AG04450 (cell line): ENCODE data around the gene PALLD. TPM values are rescaled to one million over a fixed set of nuclear protein-coding genes. Genes with fewer than 3 reads are reported as not detected.

Experiments
- CTCF ChIA-PET: fragments of 300-600, 350-600 bp; formaldehyde crosslinking; extraction: SDS; loops from one replicate; lab custom pipeline; 2022; ENCODE audit warnings: antibody characterized with exemption, inconsistent platforms; lab: Charles Lee
- POLR2A ChIA-PET: fragments of 350-600 bp; formaldehyde crosslinking; extraction: SDS; loops from one replicate; lab custom pipeline; 2021; ENCODE audit warnings: antibody characterized with exemption, inconsistent platforms; lab: Yijun Ruan, JAX
- DNase-seq: peaks from one replicate; pipeline ENCODE4 v3.0.0-alpha.2; 2011; ENCODE audit warnings: low read depth, low spot score
- H3K27ac ChIP-seq: one replicate; pipeline ENCODE4 v1.5.1; 2012; ENCODE audit warnings: low read depth, low read length, control low read depth
- H3K27me3 ChIP-seq: one replicate; pipeline ENCODE4 v1.6.0; 2012; ENCODE audit warnings: low read length; ENCODE audit not compliant: control insufficient read depth, insufficient read depth
- H3K4me3 ChIP-seq: 2 replicates; pipeline ENCODE4 v1.5.1; 2011; ENCODE audit warnings: mild to moderate bottlenecking, low read depth, low read length, control low read depth
- H3K9me3 ChIP-seq: 2 replicates; pipeline ENCODE4 v1.5.1; 2012; ENCODE audit warnings: low read length; ENCODE audit not compliant: control insufficient read depth, insufficient read depth
- polyA plus RNA-seq: library from polyadenylated mRNA; depleted of rRNA; stranded (reverse); fragments of >200 nt; gene quantifications from 2 replicates; pipeline ENCODE4 v1.2.3, GENCODE V29; 2011
- TF ChIP-seq, protein P1 (sequence below): IDR thresholded peaks from 2 replicates; pipeline ENCODE4 v1.5.1; 2011; ENCODE audit warnings: low read depth, low read length, control low read depth, inconsistent platforms

The PALLD gene
- polyA plus RNA-seq, 1 experiment, result 159 TPM

GRCh38 chr4:168643796-168644159 is 146.9 kb downstream of the PALLD start:
- ChIA-PET POLR2A (interaction anchor here (0.7 kb wide), 1 partner anchor 10 kb away, joined by 9 read pairs; no protein-coding TSS in a partner anchor), CTCF (interaction anchor here (0.6 to 1.0 kb wide), 2 partner anchors 30 to 58 kb away, joined by 4 read pairs; no protein-coding TSS in a partner anchor)
- Histone ChIP-seq H3K27ac (no peak overlapping the region), H3K27me3 (no peaks in the 10 kb centered on the region), H3K9me3 (no peaks in the 10 kb centered on the region), H3K4me3 (no peak overlapping the region)
- DNase-seq, result no peak
- TF ChIP-seq, protein P1, sequence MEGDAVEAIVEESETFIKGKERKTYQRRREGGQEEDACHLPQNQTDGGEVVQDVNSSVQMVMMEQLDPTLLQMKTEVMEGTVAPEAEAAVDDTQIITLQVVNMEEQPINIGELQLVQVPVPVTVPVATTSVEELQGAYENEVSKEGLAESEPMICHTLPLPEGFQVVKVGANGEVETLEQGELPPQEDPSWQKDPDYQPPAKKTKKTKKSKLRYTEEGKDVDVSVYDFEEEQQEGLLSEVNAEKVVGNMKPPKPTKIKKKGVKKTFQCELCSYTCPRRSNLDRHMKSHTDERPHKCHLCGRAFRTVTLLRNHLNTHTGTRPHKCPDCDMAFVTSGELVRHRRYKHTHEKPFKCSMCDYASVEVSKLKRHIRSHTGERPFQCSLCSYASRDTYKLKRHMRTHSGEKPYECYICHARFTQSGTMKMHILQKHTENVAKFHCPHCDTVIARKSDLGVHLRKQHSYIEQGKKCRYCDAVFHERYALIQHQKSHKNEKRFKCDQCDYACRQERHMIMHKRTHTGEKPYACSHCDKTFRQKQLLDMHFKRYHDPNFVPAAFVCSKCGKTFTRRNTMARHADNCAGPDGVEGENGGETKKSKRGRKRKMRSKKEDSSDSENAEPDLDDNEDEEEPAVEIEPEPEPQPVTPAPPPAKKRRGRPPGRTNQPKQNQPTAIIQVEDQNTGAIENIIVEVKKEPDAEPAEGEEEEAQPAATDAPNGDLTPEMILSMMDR, result no peak

DNA sequence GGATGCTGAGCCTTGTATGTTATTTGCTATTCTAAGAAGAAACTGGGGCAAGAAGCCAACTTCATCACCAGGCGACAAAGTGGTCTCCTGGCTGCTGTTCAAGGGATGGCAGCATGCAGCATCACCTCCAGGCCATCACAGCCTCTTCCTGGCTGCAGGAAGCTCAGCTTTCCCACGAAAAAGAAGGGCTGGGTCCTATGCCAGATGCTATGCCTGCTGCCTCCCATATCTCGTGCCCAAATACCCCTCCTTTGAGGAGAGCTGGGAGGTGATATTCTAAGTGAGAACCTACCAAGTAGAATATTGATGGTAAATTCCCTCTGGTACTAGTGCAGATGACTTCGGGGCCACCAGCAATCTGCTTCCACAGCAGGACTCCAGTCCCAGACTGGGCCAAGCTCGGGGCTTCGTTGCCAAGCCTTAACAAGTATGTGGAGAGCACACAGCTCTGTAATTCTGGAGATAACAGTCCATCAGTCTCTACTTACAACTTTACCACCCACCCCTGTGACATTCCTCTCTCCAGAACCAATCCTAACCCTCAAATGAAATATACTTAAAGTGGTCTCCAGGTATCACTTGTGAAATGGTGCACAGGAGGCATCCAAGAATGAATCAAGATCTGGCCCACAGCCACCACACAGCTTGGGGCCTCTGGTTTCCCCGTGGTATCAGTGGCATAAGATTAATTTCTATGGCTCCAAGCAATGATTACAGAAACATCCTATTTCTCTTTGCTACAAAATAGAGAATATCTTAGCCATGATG is 149.3 kb downstream of the PALLD start:
- TF ChIP-seq, protein P1, result no peak
- ChIA-PET CTCF (no interaction called here), POLR2A (interaction anchor here (0.6 kb wide), 1 partner anchor 364 kb away, joined by 4 read pairs; the partner anchor contains the start of gene CBR4)
- no peaks in the 10 kb centered on the region for H3K9me3 ChIP-seq
- H3K27me3 ChIP-seq, result no peaks in the 10 kb centered on the region
- DNase-seq, result no peak
- no peak overlapping the region for H3K4me3 ChIP-seq
- no peak overlapping the region for H3K27ac ChIP-seq

GRCh38 chr4:168647646-168648375 is 151.0 kb downstream of the PALLD start:
- no peak overlapping the region for H3K27ac ChIP-seq
- no peaks in the 10 kb centered on the region for H3K27me3 ChIP-seq
- TF ChIP-seq, protein P1, result no peak
- ChIA-PET POLR2A (interaction anchor here (0.6 to 0.7 kb wide), 2 partner anchors 29 to 184 kb away, joined by 3 to 4 read pairs; no protein-coding TSS in a partner anchor), CTCF (interaction anchor here (0.6 to 1.6 kb wide), 5 partner anchors 12 to 273 kb away, joined by 3 to 8 read pairs (median 4); no protein-coding TSS in a partner anchor)
- no peak overlapping the region for H3K4me3 ChIP-seq
- DNase-seq, result no peak
- no peaks in the 10 kb centered on the region for H3K9me3 ChIP-seq

DNA sequence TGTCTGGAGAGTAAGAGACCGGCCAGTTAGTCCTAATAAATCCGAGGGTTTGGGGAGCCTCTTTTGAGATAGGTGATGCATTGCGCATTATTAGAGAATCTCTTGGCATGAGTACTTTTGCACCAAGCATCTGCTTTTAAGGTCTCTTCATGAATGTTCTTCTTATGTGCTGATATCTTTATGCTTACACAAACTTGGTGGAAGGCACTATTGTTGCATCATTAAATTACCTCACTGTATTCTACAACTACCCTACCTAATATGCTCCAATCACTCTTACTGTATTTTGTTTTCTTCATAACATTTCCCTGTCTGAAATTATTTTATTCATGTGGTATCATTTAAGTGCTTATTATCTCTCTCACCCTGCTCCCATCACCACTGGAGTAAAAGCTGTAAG is 151.6 kb downstream of the PALLD start:
- no peak for DNase-seq
- ChIA-PET CTCF (interaction anchor here (0.6 to 1.6 kb wide), 4 partner anchors 13 to 362 kb away, joined by 3 to 8 read pairs (median 4); partner anchors contain the start of gene CBR4), POLR2A (no interaction called here)
- no peaks in the 10 kb centered on the region for H3K9me3 ChIP-seq
- no peak overlapping the region for H3K4me3 ChIP-seq
- TF ChIP-seq, protein P1, result no peak
- H3K27ac ChIP-seq, result no peak overlapping the region
- H3K27me3 ChIP-seq, result no peaks in the 10 kb centered on the region
